Trophoblast cell (in vitro differentiated cells and primary cell): ENCODE results near the gene NEUROD2.
A peak's percentile ranks its signal among the peaks of the same experiment; 100 is the strongest.

Source experiments
- DNase-seq, 2 donors: peaks; one replicate each; pipeline ENCODE4 v3.0.0-alpha.2; 2016
- H2AFZ ChIP-seq: 2 replicates; pipeline ENCODE4 v1.6.1; 2013; ENCODE audit warnings: low read length, moderate library complexity, mild to moderate bottlenecking; ENCODE audit not compliant: insufficient read depth, poor library complexity
- H2AK5ac ChIP-seq: 2 replicates; pipeline ENCODE4 v1.6.1; 2013; ENCODE audit warnings: mild to moderate bottlenecking, low read length
- H2BK120ac ChIP-seq: 2 replicates; pipeline ENCODE4 v1.6.1; 2013; ENCODE audit warnings: low read length, mild to moderate bottlenecking, moderate library complexity; ENCODE audit not compliant: insufficient read depth, poor library complexity
- H2BK12ac ChIP-seq: 2 replicates; pipeline ENCODE4 v1.6.1; 2013; ENCODE audit warnings: mild to moderate bottlenecking, low read length, moderate library complexity
- H2BK5ac ChIP-seq: 2 replicates; pipeline ENCODE4 v1.6.1; 2013; ENCODE audit warnings: low read length, low read depth, moderate library complexity, mild to moderate bottlenecking; ENCODE audit not compliant: poor library complexity
- H3K14ac ChIP-seq: 2 replicates; pipeline ENCODE4 v1.6.1; 2013; ENCODE audit warnings: mild to moderate bottlenecking, low read length
- H3K18ac ChIP-seq: 2 replicates; pipeline ENCODE4 v1.6.1; 2013; ENCODE audit warnings: mild to moderate bottlenecking, low read length
- H3K23ac ChIP-seq: 2 replicates; pipeline ENCODE4 v1.6.1; 2013; ENCODE audit warnings: low read length
- H3K27ac ChIP-seq: 2 replicates; pipeline ENCODE4 v1.5.1; 2013; ENCODE audit warnings: low read depth, mild to moderate bottlenecking, inconsistent platforms, low read length, moderate library complexity
- H3K27me3 ChIP-seq: 2 replicates; pipeline ENCODE4 v1.6.1; 2013; ENCODE audit warnings: inconsistent platforms, mild to moderate bottlenecking, low read length, moderate library complexity; ENCODE audit not compliant: insufficient read depth
- H3K36me3 ChIP-seq, 2 experiments: 1 replicate in 1 of 2; 2 replicates in 1 of 2; pipeline ENCODE4 v1.6.1; 2013; ENCODE audit warnings: low read length in 2 of 2, mild to moderate bottlenecking in 2 of 2, moderate library complexity in 1 of 2; ENCODE audit not compliant: insufficient read depth in 2 of 2, control insufficient read depth in 1 of 2
- H3K4ac ChIP-seq: 2 replicates; pipeline ENCODE4 v1.6.1; 2013; ENCODE audit warnings: low read depth, mild to moderate bottlenecking, low read length, moderate library complexity
- H3K4me1 ChIP-seq, 2 experiments: 1 replicate in 1 of 2; 2 replicates in 1 of 2; pipeline ENCODE4 v1.6.1; 2013; ENCODE audit warnings: low read length in 2 of 2, mild to moderate bottlenecking in 2 of 2, moderate library complexity in 1 of 2; ENCODE audit not compliant: insufficient read depth in 2 of 2, control insufficient read depth in 1 of 2
- H3K4me2 ChIP-seq: 2 replicates; pipeline ENCODE4 v1.6.1; 2013; ENCODE audit warnings: inconsistent platforms, mild to moderate bottlenecking, low read length, moderate library complexity
- H3K4me3 ChIP-seq: 2 replicates; pipeline ENCODE4 v1.5.1; 2013; ENCODE audit warnings: mild to moderate bottlenecking, low read depth, low read length, inconsistent platforms
- H3K79me1 ChIP-seq: one replicate; pipeline ENCODE4 v1.6.1; 2013; ENCODE audit warnings: low read length
- H3K79me2 ChIP-seq: 2 replicates; pipeline ENCODE4 v1.6.1; 2013; ENCODE audit warnings: low read length, mild to moderate bottlenecking; ENCODE audit not compliant: control insufficient read depth, insufficient read depth, poor library complexity
- H3K9ac ChIP-seq: 2 replicates; pipeline ENCODE4 v1.6.1; 2013; ENCODE audit warnings: mild to moderate bottlenecking, low read length
- H3K9me3 ChIP-seq: 2 replicates; pipeline ENCODE4 v1.6.1; 2013; ENCODE audit warnings: low read depth, mild to moderate bottlenecking, control low read depth, inconsistent platforms, low read length; ENCODE audit not compliant: insufficient read depth
- H4K12ac ChIP-seq: 2 replicates; pipeline ENCODE4 v1.6.1; 2013; ENCODE audit warnings: low read depth, mild to moderate bottlenecking, low read length, moderate library complexity
- H4K8ac ChIP-seq: 2 replicates; pipeline ENCODE4 v1.6.1; 2013; ENCODE audit warnings: low read depth, mild to moderate bottlenecking, low read length, moderate library complexity
- H4K91ac ChIP-seq: one replicate; pipeline ENCODE4 v1.6.1; 2013; ENCODE audit warnings: low read depth, mild to moderate bottlenecking, low read length, moderate library complexity
- WGBS: extraction: QIAGEN DNeasy Blood & Tissue Kit; methylation state at CpG from one replicate; pipeline ENCODE4 v1.1.7; 2013; ENCODE audit warnings: missing lambda C conversion rate; ENCODE audit not compliant: insufficient read length, insufficient coverage; ENCODE audit errors: extremely low coverage; 5-methylcytosine and 5-hydroxymethylcytosine counted together

NEUROD2 gene

GRCh38 chr17:39606434-39607056 lies 1.2 kb downstream of the NEUROD2 start:
- Histone ChIP-seq H3K18ac (no peak overlapping the region), H3K4me3 (no peak overlapping the region), H4K8ac (no peak overlapping the region), H4K12ac (no peak overlapping the region), H2BK5ac (no peak overlapping the region), H2BK120ac (no peak overlapping the region), H3K27me3 (peaks cover 81% of the 10 kb centered on the region), H3K79me1 (no peaks in the 10 kb centered on the region), H3K9me3 (peaks cover 4% of the 10 kb centered on the region), H3K9ac (no peak overlapping the region), H2AFZ (peak overlapping the region; percentile 52), H3K4ac (no peak overlapping the region), H2BK12ac (no peak overlapping the region), H3K36me3 (no peaks in the 10 kb centered on the region), H3K79me2 (no peaks in the 10 kb centered on the region), H3K4me2 (peak overlapping the region; percentile 29), H3K23ac (no peak overlapping the region), H2AK5ac (no peak overlapping the region), H3K4me1 (no peaks in the 10 kb centered on the region), H3K27ac (no peak overlapping the region), H3K14ac (no peak overlapping the region), H4K91ac (no peak overlapping the region)
- no CpG with 5 or more reads among the region's 66 CpGs for WGBS
- DNase-seq, result no peak

GRCh38 chr17:39605492-39606433 lies 2.0 kb downstream of the NEUROD2 start:
- Histone ChIP-seq H3K14ac (no peak overlapping the region), H3K18ac (no peak overlapping the region), H2BK5ac (no peak overlapping the region), H3K4me3 (no peak overlapping the region), H3K9me3 (peaks cover 6% of the 10 kb centered on the region), H3K36me3 (no peaks in the 10 kb centered on the region), H3K9ac (no peak overlapping the region), H3K4ac (no peak overlapping the region), H3K4me2 (peak overlapping the region; percentile 5), H3K23ac (no peak overlapping the region), H3K4me1 (no peaks in the 10 kb centered on the region), H4K91ac (no peak overlapping the region), H3K27me3 (peaks cover 86% of the 10 kb centered on the region), H4K12ac (peak overlapping the region; percentile 51), H2BK12ac (no peak overlapping the region), H2AFZ (peak overlapping the region; percentile 52), H3K79me1 (no peaks in the 10 kb centered on the region), H4K8ac (no peak overlapping the region), H3K79me2 (no peaks in the 10 kb centered on the region), H2BK120ac (no peak overlapping the region), H3K27ac (no peak overlapping the region), H2AK5ac (no peak overlapping the region)
- no CpG with 5 or more reads among the region's 102 CpGs for WGBS
- no peak for DNase-seq

- Histone ChIP-seq H4K91ac (no peak overlapping the region), H4K12ac (no peak overlapping the region)
These were observed 2.7 kb downstream of the NEUROD2 start for GRCh38 chr17:39604911-39605491.

GRCh38 chr17:39603304-39604016 lies 4.3 kb downstream of the NEUROD2 start:
- H3K9ac ChIP-seq, result no peak overlapping the region
- no peak overlapping the region for H2AK5ac ChIP-seq
- no peak overlapping the region for H3K23ac ChIP-seq
- H4K8ac ChIP-seq, result no peak overlapping the region
- H3K18ac ChIP-seq, result no peak overlapping the region
- DNase-seq, result no peak
- no peak overlapping the region for H3K27ac ChIP-seq
- H4K12ac ChIP-seq, result no peak overlapping the region
- H3K27me3 ChIP-seq, result peaks cover 95% of the 10 kb centered on the region
- no peak overlapping the region for H3K4ac ChIP-seq
- no peaks in the 10 kb centered on the region for H3K36me3 ChIP-seq
- no peak overlapping the region for H2AFZ ChIP-seq
- H2BK5ac ChIP-seq, result no peak overlapping the region
- H3K79me2 ChIP-seq, result no peaks in the 10 kb centered on the region
- no peak overlapping the region for H3K14ac ChIP-seq
- no CpG with 5 or more reads among the region's 14 CpGs for WGBS
- H3K9me3 ChIP-seq, result peaks cover 10% of the 10 kb centered on the region
- no peak overlapping the region for H3K4me2 ChIP-seq
- no peaks in the 10 kb centered on the region for H3K79me1 ChIP-seq
- H4K91ac ChIP-seq, result no peak overlapping the region
- H3K4me3 ChIP-seq, result no peak overlapping the region
- no peaks in the 10 kb centered on the region for H3K4me1 ChIP-seq
- H2BK120ac ChIP-seq, result no peak overlapping the region
- H2BK12ac ChIP-seq, result no peak overlapping the region

More at GRCh38 chr17:39604911-39605491, 2.7 kb downstream of the NEUROD2 start:
- Histone ChIP-seq H2AK5ac (no peak overlapping the region), H2BK12ac (no peak overlapping the region), H2BK5ac (no peak overlapping the region), H3K14ac (no peak overlapping the region), H3K36me3 (no peaks in the 10 kb centered on the region), H3K27me3 (peaks cover 94% of the 10 kb centered on the region), H2BK120ac (no peak overlapping the region), H3K18ac (no peak overlapping the region), H3K9ac (no peak overlapping the region), H3K4me3 (no peak overlapping the region), H3K23ac (no peak overlapping the region), H3K79me1 (no peaks in the 10 kb centered on the region), H3K9me3 (peaks cover 6% of the 10 kb centered on the region), H2AFZ (no peak overlapping the region), H4K8ac (no peak overlapping the region), H3K4ac (no peak overlapping the region), H3K4me2 (no peak overlapping the region), H3K27ac (no peak overlapping the region), H3K4me1 (no peaks in the 10 kb centered on the region), H3K79me2 (no peaks in the 10 kb centered on the region)
- DNase-seq, result no peak
- WGBS, result no CpG with 5 or more reads among the region's 31 CpGs
